Regular cardiac myocyte (primary cell): Measurements from ENCODE around the gene SMPD1. TPM values are rescaled to one million over a fixed set of nuclear protein-coding genes. Genes with fewer than 3 reads are reported as not detected.

ENCODE experiments used
- total RNA-seq: library from RNA; depleted of rRNA; stranded (reverse); fragments of >200 nt; gene quantifications from 2 replicates; pipeline ENCODE4 v1.2.3, GENCODE V29; 2014

SMPD1 gene
- total RNA-seq: 39.1 and 57.2 TPM in 2 replicates

GRCh38 chr11:6389905-6390717 lies at the start of gene SMPD1:
SMPD1 (plus strand) TSS chr11:6390474; CDS start chr11:6390599, 125 bp downstream.

GRCh38 chr11:6419009-6419631 lies 28.8 kb downstream of the SMPD1 start, which contains the start of gene APBB1:
APBB1 (minus strand) TSS chr11:6419094; CDS start chr11:6411347, 7,747 bp downstream.

GRCh38 chr11:6440906-6441358 lies 50.7 kb downstream of the SMPD1 start, which contains the start of gene HPX:
HPX (minus strand) TSS chr11:6440987; CDS start chr11:6440963, 24 bp downstream.

Other genes starting within 250 kb of the SMPD1 start
- not detected in 2 replicates for gene OR52B2, start 220.1 kb upstream of the SMPD1 start, total RNA-seq
- not detected in 2 replicates for gene OR52W1, start 191.2 kb upstream of the SMPD1 start, total RNA-seq
- not detected in 2 replicates for gene C11orf42, start 184.9 kb upstream of the SMPD1 start, total RNA-seq
- 7.7 and 10.1 TPM in 2 replicates for gene FHIP1B, start 155.8 kb upstream of the SMPD1 start, total RNA-seq
- under 0.01 and 0.19 TPM in 2 replicates for gene CNGA4, start 151.4 kb upstream of the SMPD1 start, total RNA-seq
- not detected in 2 replicates for gene CCKBR, start 130.6 kb upstream of the SMPD1 start, total RNA-seq
- 189 and 198 TPM in 2 replicates for gene CAVIN3, start 70.0 kb upstream of the SMPD1 start, total RNA-seq
- 34.5 and 53.3 TPM in 2 replicates for gene APBB1, start 28.6 kb downstream of the SMPD1 start, total RNA-seq
- 0.38 and 0.85 TPM in 2 replicates for gene HPX, start 50.5 kb downstream of the SMPD1 start, total RNA-seq
- 19.4 and 26.8 TPM in 2 replicates for gene TRIM3, start 83.5 kb downstream of the SMPD1 start, total RNA-seq
- 54.7 and 69.6 TPM in 2 replicates for gene ARFIP2, start 90.9 kb downstream of the SMPD1 start, total RNA-seq
- gene TIMM10B, start 91.0 kb downstream of the SMPD1 start, total RNA-seq: 29.3 and 35.5 TPM in 2 replicates
- gene DNHD1, start 106.8 kb downstream of the SMPD1 start, total RNA-seq: 2.7 and 7.9 TPM in 2 replicates
- 8.7 and 15.0 TPM in 2 replicates for gene RRP8, start 213.1 kb downstream of the SMPD1 start, total RNA-seq
- gene ILK, start 213.3 kb downstream of the SMPD1 start, total RNA-seq: 165 and 267 TPM in 2 replicates
- 37.2 and 58.9 TPM in 2 replicates for gene TAF10, start 221.7 kb downstream of the SMPD1 start, total RNA-seq
- gene TPP1, start 228.9 kb downstream of the SMPD1 start, total RNA-seq: 28.8 and 135 TPM in 2 replicates